PC-3 (cell line): Measurements from ENCODE around the gene CCDC182.

Experiments used
- EZH2 ChIP-seq: fragments of 300-600 bp; sonication (generic); IDR thresholded peaks from one replicate; pipeline ENCODE4 v1.6.1; 2017; ENCODE audit warnings: antibody characterized with exemption, mild to moderate bottlenecking, low read length; ENCODE audit not compliant: unreplicated experiment
- EZH2phosphoT487 ChIP-seq: fragments of 300-600 bp; sonication (generic); IDR thresholded peaks from 2 replicates; pipeline ENCODE4 v1.6.1; 2018; ENCODE audit warnings: mild to moderate bottlenecking, antibody characterized with exemption, low read length, borderline replicate concordance
- TF ChIP-seq, protein P1 (sequence below): fragments of 300-600 bp; sonication (generic); conservative IDR thresholded peaks from 2 replicates; pipeline ENCODE4 v1.5.1; 2017; ENCODE audit warnings: antibody characterized with exemption, low read depth, mild to moderate bottlenecking, low read length

DNA sequence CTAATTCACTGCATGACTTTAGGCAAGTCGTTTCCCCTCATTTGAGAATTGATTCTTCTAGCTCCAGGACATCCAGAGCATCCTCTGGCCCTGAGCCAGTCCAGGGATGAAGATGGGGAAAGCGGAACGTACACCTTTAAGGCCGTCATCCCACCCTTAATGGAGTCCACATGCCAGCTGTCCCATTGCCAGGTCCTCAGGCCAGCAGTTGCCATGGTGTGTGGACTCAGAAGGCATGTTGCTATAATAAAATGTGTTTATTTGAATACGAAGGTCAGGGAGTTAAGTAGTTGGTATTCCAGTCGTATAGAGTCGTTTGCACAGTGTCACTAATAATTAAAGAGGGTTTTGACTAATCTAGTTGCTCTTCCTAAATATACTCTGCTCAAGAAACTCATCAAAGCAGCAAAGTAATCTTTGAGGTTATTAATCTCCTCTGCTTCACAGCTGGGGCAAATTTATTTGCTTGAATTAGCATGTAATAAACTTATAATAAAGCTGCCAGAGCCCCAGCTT, 30.4 kb downstream of the CCDC182 start:
- TF ChIP-seq, protein P1, sequence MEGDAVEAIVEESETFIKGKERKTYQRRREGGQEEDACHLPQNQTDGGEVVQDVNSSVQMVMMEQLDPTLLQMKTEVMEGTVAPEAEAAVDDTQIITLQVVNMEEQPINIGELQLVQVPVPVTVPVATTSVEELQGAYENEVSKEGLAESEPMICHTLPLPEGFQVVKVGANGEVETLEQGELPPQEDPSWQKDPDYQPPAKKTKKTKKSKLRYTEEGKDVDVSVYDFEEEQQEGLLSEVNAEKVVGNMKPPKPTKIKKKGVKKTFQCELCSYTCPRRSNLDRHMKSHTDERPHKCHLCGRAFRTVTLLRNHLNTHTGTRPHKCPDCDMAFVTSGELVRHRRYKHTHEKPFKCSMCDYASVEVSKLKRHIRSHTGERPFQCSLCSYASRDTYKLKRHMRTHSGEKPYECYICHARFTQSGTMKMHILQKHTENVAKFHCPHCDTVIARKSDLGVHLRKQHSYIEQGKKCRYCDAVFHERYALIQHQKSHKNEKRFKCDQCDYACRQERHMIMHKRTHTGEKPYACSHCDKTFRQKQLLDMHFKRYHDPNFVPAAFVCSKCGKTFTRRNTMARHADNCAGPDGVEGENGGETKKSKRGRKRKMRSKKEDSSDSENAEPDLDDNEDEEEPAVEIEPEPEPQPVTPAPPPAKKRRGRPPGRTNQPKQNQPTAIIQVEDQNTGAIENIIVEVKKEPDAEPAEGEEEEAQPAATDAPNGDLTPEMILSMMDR, result no peak
- TF ChIP-seq EZH2, result no peak
- TF ChIP-seq EZH2phosphoT487, result no peak
